ENCODE data around the gene DPY19L3.

DNA sequence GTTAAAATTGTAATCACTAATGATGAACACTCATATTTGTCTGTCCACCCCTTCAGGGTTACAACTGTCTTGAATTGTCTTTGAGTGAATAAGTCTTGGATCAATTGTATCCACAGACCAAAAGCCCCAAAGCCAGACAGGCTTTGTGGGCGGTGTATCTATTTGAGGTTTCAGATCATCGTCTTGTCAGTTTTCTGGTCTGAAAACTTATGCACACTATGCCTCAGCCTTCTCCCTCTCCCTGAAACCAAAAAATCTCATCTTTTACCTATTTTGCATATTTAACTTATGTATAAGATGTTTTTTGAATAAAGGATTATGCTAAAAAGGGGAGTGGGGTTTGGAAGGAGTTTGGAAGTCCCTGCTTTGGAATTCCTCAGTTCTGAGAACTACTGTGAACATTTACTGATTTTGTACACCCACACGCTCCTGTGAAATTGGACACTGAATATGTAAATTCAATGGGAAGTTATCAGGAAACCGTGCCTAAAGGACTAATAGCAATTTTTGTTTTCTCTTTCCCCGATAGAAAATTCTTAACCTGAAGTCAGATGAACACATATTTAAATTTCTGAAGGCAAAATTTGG, 52.1 kb downstream of the DPY19L3 start:
- TF ChIP-seq CTCF (IDR thresholded peaks at IDR 0.05) (no peak), POLR2AphosphoS5 (IDR thresholded peaks at IDR 0.05; ENCODE audit: low read depth, low read length) (no peak)
